Breast epithelium (tissue), 3 donors: Measurements from ENCODE around the gene DHX16.

Experiments
- POLR2A ChIP-seq: fragments of 450-650 bp; IDR thresholded peaks from one replicate; pipeline ENCODE4 v1.6.1; 2016; ENCODE audit warnings: antibody characterized with exemption, mild to moderate bottlenecking, moderate library complexity
- TF ChIP-seq, protein P1 (sequence below), 3 donors: fragments of 450-650 bp; IDR thresholded peaks; one replicate each; pipeline ENCODE4 v1.5.1; 2016 to 2017; ENCODE audit warnings: antibody characterized with exemption in 3 of 3, mild to moderate bottlenecking in 3 of 3, moderate library complexity in 3 of 3

- no peak for TF ChIP-seq POLR2A
- TF ChIP-seq, protein P1, sequence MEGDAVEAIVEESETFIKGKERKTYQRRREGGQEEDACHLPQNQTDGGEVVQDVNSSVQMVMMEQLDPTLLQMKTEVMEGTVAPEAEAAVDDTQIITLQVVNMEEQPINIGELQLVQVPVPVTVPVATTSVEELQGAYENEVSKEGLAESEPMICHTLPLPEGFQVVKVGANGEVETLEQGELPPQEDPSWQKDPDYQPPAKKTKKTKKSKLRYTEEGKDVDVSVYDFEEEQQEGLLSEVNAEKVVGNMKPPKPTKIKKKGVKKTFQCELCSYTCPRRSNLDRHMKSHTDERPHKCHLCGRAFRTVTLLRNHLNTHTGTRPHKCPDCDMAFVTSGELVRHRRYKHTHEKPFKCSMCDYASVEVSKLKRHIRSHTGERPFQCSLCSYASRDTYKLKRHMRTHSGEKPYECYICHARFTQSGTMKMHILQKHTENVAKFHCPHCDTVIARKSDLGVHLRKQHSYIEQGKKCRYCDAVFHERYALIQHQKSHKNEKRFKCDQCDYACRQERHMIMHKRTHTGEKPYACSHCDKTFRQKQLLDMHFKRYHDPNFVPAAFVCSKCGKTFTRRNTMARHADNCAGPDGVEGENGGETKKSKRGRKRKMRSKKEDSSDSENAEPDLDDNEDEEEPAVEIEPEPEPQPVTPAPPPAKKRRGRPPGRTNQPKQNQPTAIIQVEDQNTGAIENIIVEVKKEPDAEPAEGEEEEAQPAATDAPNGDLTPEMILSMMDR (IDR thresholded peaks at IDR 0.05) = peak; percentile 36 to 48 (median 42)
These were observed 44.5 kb upstream of the DHX16 start, which contains the start of gene MDC1 for GRCh38 chr6:30717129-30717844.
